HFF-Myc (cell line): ENCODE measurements around the gene OSBPL6.

Experiments used
- DNase-seq: peaks from one replicate; pipeline ENCODE4 v3.0.0-alpha.2; 2011; ENCODE audit warnings: low read depth; ENCODE audit errors: extremely low read depth
- H3K4me3 ChIP-seq: replicated peaks from 2 replicates; pipeline ENCODE4 v1.5.1; 2011; ENCODE audit warnings: low read depth, mild to moderate bottlenecking, control low read depth, low read length
- TF ChIP-seq, protein P1 (sequence below): IDR thresholded peaks from 2 replicates; pipeline ENCODE4 v1.5.1; 2012; ENCODE audit warnings: mild to moderate bottlenecking, low read depth, low read length, control low read depth; ENCODE audit errors: missing control alignments

The OSBPL6 gene

DNA sequence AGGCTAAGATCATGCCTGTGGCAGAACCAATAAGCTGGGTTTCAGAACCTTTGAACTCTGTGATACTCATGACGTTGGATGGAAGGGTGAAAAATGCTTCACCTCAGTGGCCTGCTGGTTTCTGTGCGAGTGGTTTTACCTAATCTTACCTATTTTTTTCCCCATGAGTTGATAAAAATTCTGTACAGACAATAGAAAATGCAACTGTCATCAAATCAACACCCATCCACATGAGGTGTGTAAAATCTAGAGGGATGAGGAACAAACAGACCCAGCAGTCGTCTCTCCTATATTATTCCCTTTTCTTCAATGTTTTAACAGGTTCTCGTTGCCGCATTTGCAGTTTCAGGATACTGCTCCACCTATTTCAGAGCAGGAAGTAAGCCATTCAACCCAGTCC, 189.4 kb downstream of the OSBPL6 start:
- H3K4me3 ChIP-seq = no peak overlapping the region

DNA sequence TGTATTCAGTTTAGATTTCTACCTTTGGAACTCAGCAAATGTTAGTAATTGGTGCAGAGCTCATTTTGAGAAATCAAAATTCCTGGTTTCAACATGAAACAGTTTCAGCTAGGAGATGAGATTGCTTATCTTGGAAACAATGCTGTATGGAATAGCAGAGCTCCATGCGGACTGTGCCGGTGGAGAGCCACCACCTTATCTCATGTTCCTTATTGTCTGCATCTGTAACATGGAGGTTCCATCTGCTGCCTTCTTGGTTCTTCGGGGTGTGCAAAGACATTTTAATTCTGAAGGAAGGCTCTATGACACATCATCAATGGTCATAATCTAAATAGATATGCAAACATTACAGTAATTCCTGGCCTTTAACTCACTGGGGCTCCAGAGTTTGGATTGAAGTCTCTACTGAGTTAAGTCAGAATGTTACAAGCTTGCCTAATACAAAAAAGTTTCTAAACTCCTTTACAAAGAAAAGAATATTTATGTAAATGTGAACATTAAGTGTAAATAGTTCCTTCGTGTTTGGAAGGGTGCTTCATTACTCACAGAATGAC, 191.4 kb downstream of the OSBPL6 start:
- H3K4me3 ChIP-seq = no peak overlapping the region
- TF ChIP-seq, protein P1, sequence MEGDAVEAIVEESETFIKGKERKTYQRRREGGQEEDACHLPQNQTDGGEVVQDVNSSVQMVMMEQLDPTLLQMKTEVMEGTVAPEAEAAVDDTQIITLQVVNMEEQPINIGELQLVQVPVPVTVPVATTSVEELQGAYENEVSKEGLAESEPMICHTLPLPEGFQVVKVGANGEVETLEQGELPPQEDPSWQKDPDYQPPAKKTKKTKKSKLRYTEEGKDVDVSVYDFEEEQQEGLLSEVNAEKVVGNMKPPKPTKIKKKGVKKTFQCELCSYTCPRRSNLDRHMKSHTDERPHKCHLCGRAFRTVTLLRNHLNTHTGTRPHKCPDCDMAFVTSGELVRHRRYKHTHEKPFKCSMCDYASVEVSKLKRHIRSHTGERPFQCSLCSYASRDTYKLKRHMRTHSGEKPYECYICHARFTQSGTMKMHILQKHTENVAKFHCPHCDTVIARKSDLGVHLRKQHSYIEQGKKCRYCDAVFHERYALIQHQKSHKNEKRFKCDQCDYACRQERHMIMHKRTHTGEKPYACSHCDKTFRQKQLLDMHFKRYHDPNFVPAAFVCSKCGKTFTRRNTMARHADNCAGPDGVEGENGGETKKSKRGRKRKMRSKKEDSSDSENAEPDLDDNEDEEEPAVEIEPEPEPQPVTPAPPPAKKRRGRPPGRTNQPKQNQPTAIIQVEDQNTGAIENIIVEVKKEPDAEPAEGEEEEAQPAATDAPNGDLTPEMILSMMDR = no peak
- DNase-seq = no peak

More for the DNA sequence above, 189.4 kb downstream of the OSBPL6 start:
- TF ChIP-seq, protein P1 = no peak
- DNase-seq = no peak

DNA sequence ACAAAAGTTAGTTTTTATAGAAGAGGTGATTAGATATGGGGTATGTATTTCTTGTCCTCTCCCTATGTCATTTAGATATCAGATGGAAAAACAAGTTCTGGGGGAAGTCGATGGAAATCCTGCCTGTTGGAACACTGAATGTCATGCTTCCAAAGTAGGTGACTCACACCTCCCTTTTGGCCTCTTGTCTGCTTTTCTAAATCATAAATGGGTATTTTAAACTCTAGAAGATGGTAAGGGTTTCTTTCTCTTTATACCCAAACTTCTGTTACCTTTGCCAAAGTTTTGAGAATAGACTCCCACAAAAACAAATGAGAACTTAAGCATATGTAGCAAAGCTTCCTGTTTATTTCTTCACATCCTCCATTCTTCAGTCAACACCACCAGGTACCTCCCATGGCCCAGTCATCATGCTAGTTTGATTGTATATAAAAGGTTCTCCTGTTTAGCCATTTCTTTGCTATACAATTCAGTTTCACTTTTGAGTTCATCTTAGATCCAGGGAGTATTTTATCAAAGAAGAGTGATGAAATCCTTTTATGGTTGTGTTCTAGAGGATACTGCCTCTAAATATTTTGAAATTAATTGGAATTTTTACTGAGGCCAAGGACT, 192.8 kb downstream of the OSBPL6 start:
- TF ChIP-seq, protein P1 = no peak
- DNase-seq = no peak
- H3K4me3 ChIP-seq = no peak overlapping the region

DNA sequence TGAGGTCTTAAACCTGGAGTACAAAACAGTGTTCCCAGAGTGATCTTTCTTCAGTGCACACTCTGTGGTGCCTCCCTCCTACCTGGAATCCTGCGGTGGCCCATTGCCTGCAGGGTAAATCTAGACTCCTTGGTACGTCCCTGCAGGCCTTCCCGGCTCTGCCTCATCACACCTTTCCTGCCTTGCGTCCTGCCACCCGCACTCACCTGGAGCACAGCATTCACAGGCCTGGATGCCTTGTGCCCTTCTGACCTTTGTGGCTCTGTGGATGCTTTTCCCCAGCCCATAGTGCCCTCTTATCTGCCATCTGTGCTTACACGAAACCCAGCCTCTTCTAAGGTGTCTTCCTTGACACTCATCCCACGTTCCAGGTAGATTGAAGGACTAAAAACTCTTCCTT, 194.0 kb downstream of the OSBPL6 start:
- H3K4me3 ChIP-seq = no peak overlapping the region
- DNase-seq = no peak
- TF ChIP-seq, protein P1 = no peak

DNA sequence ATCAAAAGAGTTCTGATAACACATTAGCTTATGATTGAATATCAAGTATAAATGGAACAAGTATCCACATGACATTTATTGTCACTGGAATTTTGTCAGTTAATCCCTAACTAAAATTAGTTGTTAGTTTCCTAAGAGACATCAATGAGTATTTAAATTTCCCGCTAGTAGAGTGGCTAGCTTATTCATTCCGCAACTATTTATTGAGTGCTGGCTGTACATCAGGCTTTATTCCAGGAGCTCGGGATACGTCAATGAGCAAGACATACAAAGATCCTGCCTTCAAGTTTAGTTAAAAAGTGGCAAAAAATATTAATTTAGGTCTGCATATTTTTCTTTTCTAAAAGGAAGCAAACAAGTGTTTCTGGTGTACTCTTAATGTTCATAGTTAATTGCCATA, 197.4 kb downstream of the OSBPL6 start:
- H3K4me3 ChIP-seq = no peak overlapping the region
- no peak for DNase-seq
- TF ChIP-seq, protein P1 = no peak

DNA sequence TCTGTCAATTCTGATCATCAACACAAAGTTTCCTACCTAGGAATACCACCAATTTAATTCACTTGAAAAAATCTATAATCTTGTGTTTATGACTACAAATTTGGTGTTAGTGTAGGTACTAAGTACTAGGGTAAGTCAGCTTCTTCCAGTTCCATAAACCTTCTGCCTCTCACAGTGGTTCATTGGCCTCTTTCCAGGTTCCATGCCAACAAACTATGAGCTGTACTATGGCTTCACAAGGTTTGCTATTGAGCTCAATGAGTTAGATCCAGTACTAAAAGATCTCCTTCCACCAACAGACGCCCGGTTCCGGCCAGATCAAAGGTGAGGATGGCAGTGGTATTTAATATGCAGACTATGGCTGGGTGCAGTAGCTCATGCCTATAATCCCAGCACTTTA, 197.9 kb downstream of the OSBPL6 start:
- DNase-seq = no peak

More for the DNA sequence above, 197.9 kb downstream of the OSBPL6 start:
- H3K4me3 ChIP-seq = no peak overlapping the region
- TF ChIP-seq, protein P1 = no peak
